ENCODE data around the gene HSD17B13. TPM values are rescaled to one million over a fixed set of nuclear protein-coding genes. Genes with fewer than 3 reads are reported as not detected.
"Not testable (repeated sequence)": the region's sequence is repeated elsewhere in the genome, so short reads cannot be mapped to it uniquely, and the experiment has no call there.

HSD17B13 gene
- total RNA-seq, 2 experiments from 2014 or later, result 0.44 to 0.48 TPM

DNA sequence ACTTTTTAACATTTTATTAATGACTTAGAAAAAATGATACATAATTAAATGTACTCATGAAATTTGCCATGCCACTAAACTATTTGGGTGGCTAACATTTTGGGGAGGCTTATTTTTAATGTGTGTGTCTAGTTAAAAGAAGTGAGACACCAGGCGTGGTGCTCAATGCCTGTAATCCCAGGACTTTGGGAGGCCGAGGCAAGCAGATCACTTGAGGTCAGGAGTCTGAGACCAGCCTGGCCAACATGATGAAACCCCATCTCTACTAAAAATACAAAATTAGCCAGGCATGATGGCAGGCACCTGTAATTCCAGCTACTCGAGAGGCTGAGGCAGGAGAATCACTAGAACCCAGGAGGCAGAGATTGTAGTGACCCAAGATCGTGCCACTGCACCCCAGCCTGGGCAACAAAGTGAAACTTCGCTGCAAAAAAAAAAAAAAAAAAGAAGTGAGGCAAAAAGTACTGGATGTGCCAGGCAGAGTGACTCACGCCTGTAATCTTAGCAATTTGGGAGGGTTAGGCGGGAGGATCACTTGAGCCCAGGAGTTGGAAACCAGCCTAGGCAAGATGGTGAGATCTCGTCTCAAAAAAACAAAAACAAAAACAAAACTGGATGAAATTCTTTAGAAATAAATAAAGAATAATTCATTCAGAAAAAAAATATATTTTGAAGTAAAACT is 19.4 kb upstream of the HSD17B13 start:
- ATAC-seq (ENCODE audit: low read depth); H3K27me3 Mint-ChIP-seq; H3K27ac Mint-ChIP-seq; H3K9me3 Mint-ChIP-seq; POLR2A ChIA-PET; DNase-seq; H3K4me1 Mint-ChIP-seq; H3K4me3 Mint-ChIP-seq: not testable (repeated sequence)
- peaks cover 46% of the 10 kb centered on the region for H3K36me3 Mint-ChIP-seq

DNA sequence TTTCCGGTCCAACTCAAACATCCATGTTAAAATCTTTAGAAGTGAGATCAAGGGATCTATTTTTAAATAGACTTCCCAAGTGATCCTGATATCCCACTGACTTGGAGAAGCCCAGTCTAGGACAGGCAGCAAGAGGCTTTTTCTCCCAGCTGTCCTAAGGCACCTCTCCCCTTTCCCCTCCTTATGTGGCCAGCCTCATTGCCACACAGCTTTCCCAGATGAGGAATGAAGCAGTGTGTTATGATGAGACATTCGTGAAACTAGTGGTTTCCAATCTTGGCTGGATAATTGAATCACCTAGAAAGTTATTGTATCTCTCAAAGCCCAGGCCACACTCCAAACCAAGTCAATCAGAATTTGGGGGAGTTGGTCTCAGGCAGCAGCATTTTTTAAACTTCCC is 16.8 kb upstream of the HSD17B13 start:
- H3K36me3 Mint-ChIP-seq, result peaks cover 43% of the 10 kb centered on the region
- H3K9me3 Mint-ChIP-seq, result peaks cover 3% of the 10 kb centered on the region
- DNase-seq (no peak), ATAC-seq (ENCODE audit: low read depth) (no peak)
- no peaks in the 10 kb centered on the region for H3K4me1 Mint-ChIP-seq
- H3K27me3 Mint-ChIP-seq, result no peaks in the 10 kb centered on the region
- H3K4me3 Mint-ChIP-seq, result no peak overlapping the region
- POLR2A ChIA-PET, result no interaction called here
- no peak overlapping the region for H3K27ac Mint-ChIP-seq

DNA sequence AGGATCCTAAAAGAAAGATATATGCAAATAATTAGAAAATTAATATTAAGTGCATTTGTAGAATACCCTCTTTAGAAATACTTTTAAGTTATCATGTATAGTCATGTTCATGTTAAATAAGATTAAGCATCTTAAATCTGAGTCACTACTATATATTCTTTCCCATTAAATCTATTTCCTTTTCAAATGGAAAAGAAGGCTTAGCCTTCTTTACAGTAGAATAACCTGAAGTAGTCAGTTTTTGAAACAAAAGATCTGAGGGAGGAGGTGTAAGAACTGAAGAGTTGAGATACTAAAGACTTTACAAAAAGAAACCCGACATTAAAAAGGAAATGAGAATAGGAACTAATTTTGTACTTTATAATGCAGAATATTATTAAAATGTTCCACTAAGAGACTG is 14.7 kb upstream of the HSD17B13 start:
- peaks cover 56% of the 10 kb centered on the region for H3K36me3 Mint-ChIP-seq
- H3K9me3 Mint-ChIP-seq, result peaks cover 10% of the 10 kb centered on the region
- POLR2A ChIA-PET, result no interaction called here
- H3K27me3 Mint-ChIP-seq, result no peaks in the 10 kb centered on the region
- H3K27ac Mint-ChIP-seq, result no peak overlapping the region
- DNase-seq, result no peak
- H3K4me3 Mint-ChIP-seq, result no peak overlapping the region
- no peak for ATAC-seq (ENCODE audit: low read depth)
- no peaks in the 10 kb centered on the region for H3K4me1 Mint-ChIP-seq

GRCh38 chr4:87333267-87333666 is 10.6 kb upstream of the HSD17B13 start:
- Mint-ChIP-seq H3K4me3 (no peak overlapping the region), H3K36me3 (peaks cover 44% of the 10 kb centered on the region), H3K27ac (no peak overlapping the region), H3K27me3 (no peaks in the 10 kb centered on the region), H3K4me1 (no peaks in the 10 kb centered on the region), H3K9me3 (peaks cover 24% of the 10 kb centered on the region)
- POLR2A ChIA-PET, result no interaction called here
- no peak for ATAC-seq (ENCODE audit: low read depth)
- no peak for DNase-seq

DNA sequence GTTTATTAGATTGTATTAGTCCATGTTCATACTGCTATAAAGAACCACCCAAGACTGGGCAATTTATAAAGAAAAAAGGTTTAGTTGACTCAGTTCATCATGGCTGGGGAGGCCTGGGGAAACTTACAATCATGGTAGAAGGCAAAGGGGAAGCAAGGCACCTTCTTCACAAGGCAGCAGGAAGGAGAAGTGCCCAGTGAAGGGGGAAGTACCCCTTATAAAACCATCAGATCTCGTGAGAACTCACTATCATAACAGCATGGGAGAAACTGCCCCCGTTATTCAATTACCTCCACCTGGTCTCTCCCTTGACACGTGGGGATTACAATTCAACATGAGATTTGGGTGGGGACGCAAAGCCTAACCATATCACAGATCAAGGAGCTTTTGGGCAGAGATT is 8.1 kb upstream of the HSD17B13 start:
- ATAC-seq (ENCODE audit: low read depth) (no peak), DNase-seq (no peak)
- no peak overlapping the region for H3K27ac Mint-ChIP-seq
- no peaks in the 10 kb centered on the region for H3K27me3 Mint-ChIP-seq
- H3K4me3 Mint-ChIP-seq, result no peak overlapping the region
- peaks cover 24% of the 10 kb centered on the region for H3K9me3 Mint-ChIP-seq
- H3K36me3 Mint-ChIP-seq, result peaks cover 26% of the 10 kb centered on the region
- no peaks in the 10 kb centered on the region for H3K4me1 Mint-ChIP-seq
- POLR2A ChIA-PET, result no interaction called here

GRCh38 chr4:87327136-87327535 is 4.5 kb upstream of the HSD17B13 start:
- DNase-seq, result no peak
- Mint-ChIP-seq H3K27ac (no peak overlapping the region), H3K36me3 (no peaks in the 10 kb centered on the region), H3K4me3 (no peak overlapping the region), H3K4me1 (no peaks in the 10 kb centered on the region), H3K27me3 (no peaks in the 10 kb centered on the region), H3K9me3 (peaks cover 12% of the 10 kb centered on the region)
- POLR2A ChIA-PET, result no interaction called here
- no peak for ATAC-seq (ENCODE audit: low read depth)

DNA sequence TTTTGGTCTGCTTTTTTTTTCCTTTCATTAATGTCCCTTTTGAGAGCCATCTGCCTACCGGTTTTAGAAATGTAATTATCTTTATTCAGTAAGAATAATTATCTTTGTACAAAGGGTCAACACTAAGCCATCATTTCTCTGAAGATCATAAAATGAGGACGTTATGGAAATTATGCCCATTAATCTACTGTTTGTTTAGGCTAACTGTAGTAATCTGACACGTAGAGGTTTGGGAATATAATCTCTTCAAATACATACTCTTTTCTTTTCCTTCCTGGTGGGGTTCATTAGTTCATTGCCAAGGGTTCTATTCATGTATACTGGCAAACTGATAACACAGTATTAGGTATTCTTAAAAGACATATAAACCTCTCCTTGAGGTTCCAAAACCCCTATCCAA is 3.8 kb upstream of the HSD17B13 start:
- peaks cover 6% of the 10 kb centered on the region for H3K9me3 Mint-ChIP-seq
- no peak overlapping the region for H3K4me3 Mint-ChIP-seq
- no peak for ATAC-seq (ENCODE audit: low read depth)
- H3K27me3 Mint-ChIP-seq, result no peaks in the 10 kb centered on the region
- H3K27ac Mint-ChIP-seq, result no peak overlapping the region
- POLR2A ChIA-PET, result no interaction called here
- no peaks in the 10 kb centered on the region for H3K36me3 Mint-ChIP-seq
- no peak for DNase-seq
- H3K4me1 Mint-ChIP-seq, result no peaks in the 10 kb centered on the region

- no peaks in the 10 kb centered on the region for H3K27me3 Mint-ChIP-seq
- peaks cover under 1% of the 10 kb centered on the region for H3K36me3 Mint-ChIP-seq
- H3K4me1 Mint-ChIP-seq, result no peaks in the 10 kb centered on the region
- no peak overlapping the region for H3K27ac Mint-ChIP-seq
- H3K4me3 Mint-ChIP-seq, result no peak overlapping the region
- no peaks in the 10 kb centered on the region for H3K9me3 Mint-ChIP-seq
- no peak for ATAC-seq (ENCODE audit: low read depth)
- DNase-seq, result no peak
- POLR2A ChIA-PET, result no interaction called here
Observed at GRCh38 chr4:87321888-87322287, 794 bp downstream of the HSD17B13 start.

DNA sequence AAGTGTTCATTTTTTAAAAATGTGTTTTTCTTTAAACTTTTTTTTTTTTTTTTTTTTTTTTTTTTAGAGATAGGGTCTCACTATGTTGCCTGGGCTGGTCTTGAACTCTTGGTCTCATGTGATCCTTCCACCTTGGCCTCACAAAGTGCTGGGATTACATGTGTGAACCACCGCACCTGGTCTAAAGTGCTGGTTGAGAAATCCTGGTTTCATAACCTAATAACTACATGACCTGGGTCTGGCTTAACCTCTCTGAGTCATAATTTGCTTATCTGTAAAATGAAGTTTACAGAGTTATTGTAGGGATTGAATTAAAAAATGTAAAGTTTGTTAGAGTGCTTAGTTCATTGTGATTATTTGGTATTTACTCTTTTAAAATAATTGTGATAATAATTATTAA is 5.2 kb downstream of the HSD17B13 start:
- DNase-seq, result no peak
- Mint-ChIP-seq H3K27ac (no peak overlapping the region), H3K4me1 (no peaks in the 10 kb centered on the region), H3K27me3 (no peaks in the 10 kb centered on the region), H3K4me3 (no peak overlapping the region), H3K9me3 (no peaks in the 10 kb centered on the region), H3K36me3 (peaks cover 1% of the 10 kb centered on the region)
- POLR2A ChIA-PET, result no interaction called here
- no peak for ATAC-seq (ENCODE audit: low read depth)

- no peak for DNase-seq
- Mint-ChIP-seq H3K27ac (no peak overlapping the region), H3K4me1 (no peaks in the 10 kb centered on the region), H3K36me3 (peaks cover 1% of the 10 kb centered on the region), H3K4me3 (no peak overlapping the region), H3K9me3 (no peaks in the 10 kb centered on the region), H3K27me3 (no peaks in the 10 kb centered on the region)
- POLR2A ChIA-PET, result no interaction called here
- ATAC-seq (ENCODE audit: low read depth), result no peak
Observed at GRCh38 chr4:87316961-87317360, 5.7 kb downstream of the HSD17B13 start.

- POLR2A ChIA-PET; H3K4me1 Mint-ChIP-seq; H3K27me3 Mint-ChIP-seq; H3K4me3 Mint-ChIP-seq; ATAC-seq (ENCODE audit: low read depth); H3K27ac Mint-ChIP-seq; H3K36me3 Mint-ChIP-seq; H3K9me3 Mint-ChIP-seq; DNase-seq: not testable (repeated sequence)
Observed at GRCh38 chr4:87315000-87315399, 7.7 kb downstream of the HSD17B13 start.

GRCh38 chr4:87313756-87314155 is 8.9 kb downstream of the HSD17B13 start:
- POLR2A ChIA-PET, result no interaction called here
- DNase-seq, result no peak
- Mint-ChIP-seq H3K27me3 (no peaks in the 10 kb centered on the region), H3K4me1 (no peaks in the 10 kb centered on the region), H3K4me3 (no peak overlapping the region), H3K9me3 (no peaks in the 10 kb centered on the region), H3K27ac (no peak overlapping the region), H3K36me3 (peaks cover 1% of the 10 kb centered on the region)
- ATAC-seq (ENCODE audit: low read depth), result no peak

DNA sequence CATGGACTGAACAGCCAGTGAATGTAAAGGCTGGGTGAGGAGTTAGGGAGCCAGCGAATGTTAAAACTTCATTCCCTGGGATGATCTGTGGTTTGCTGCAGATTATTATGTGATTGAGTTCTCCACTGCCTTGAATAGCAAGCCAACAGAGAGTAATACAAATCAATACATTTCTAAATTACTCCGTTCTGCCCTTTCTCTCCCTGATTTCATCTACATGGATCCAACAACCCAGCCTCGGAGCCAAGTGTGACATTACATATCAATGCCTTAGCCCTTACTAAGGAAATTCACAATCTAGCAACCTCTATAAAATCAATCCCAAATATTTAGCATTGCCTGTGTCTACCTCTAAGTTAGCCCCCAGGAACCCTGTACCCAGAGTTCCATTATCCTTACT is 11.0 kb downstream of the HSD17B13 start:
- H3K4me1 Mint-ChIP-seq, result no peaks in the 10 kb centered on the region
- POLR2A ChIA-PET, result no interaction called here
- H3K9me3 Mint-ChIP-seq, result no peaks in the 10 kb centered on the region
- ATAC-seq (ENCODE audit: low read depth), result no peak
- no peaks in the 10 kb centered on the region for H3K36me3 Mint-ChIP-seq
- H3K27ac Mint-ChIP-seq, result no peak overlapping the region
- no peak for DNase-seq
- no peaks in the 10 kb centered on the region for H3K27me3 Mint-ChIP-seq
- H3K4me3 Mint-ChIP-seq, result no peak overlapping the region

- ATAC-seq (ENCODE audit: low read depth), result no peak
- Mint-ChIP-seq H3K4me3 (no peak overlapping the region), H3K4me1 (no peaks in the 10 kb centered on the region), H3K27ac (no peak overlapping the region), H3K27me3 (no peaks in the 10 kb centered on the region), H3K36me3 (no peaks in the 10 kb centered on the region), H3K9me3 (no peaks in the 10 kb centered on the region)
- POLR2A ChIA-PET, result no interaction called here
- no peak for DNase-seq
Observed at GRCh38 chr4:87310691-87311335, 11.9 kb downstream of the HSD17B13 start.
